Epithelial cell of esophagus (primary cell): ENCODE results near the gene MSH2.
A peak's percentile ranks its signal among the peaks of the same experiment; 100 is the strongest.

ENCODE experiments used
- DNase-seq: peaks from one replicate; pipeline ENCODE4 v3.0.0; 2010; ENCODE audit warnings: low read depth
- H3K4me3 ChIP-seq: 2 replicates; pipeline ENCODE4 v1.5.1; 2011; ENCODE audit warnings: mild to moderate bottlenecking, low read length, control low read depth
- CTCF ChIP-seq: IDR thresholded peaks from 2 replicates; pipeline ENCODE4 v1.5.1; 2011; ENCODE audit warnings: low read depth, mild to moderate bottlenecking, low read length, control low read depth, inconsistent platforms; ENCODE audit not compliant: insufficient read depth; ENCODE audit errors: missing control alignments

MSH2 gene

GRCh38 chr2:47508641-47509040 lies 105.7 kb downstream of the MSH2 start:
- no peak for TF ChIP-seq CTCF
- DNase-seq: no peak
- no peak overlapping the region for H3K4me3 ChIP-seq

- no peak for TF ChIP-seq CTCF
- no peak overlapping the region for H3K4me3 ChIP-seq
- DNase-seq: no peak
Observed at GRCh38 chr2:47509250-47509649, 106.3 kb downstream of the MSH2 start.

- no peak for TF ChIP-seq CTCF
- H3K4me3 ChIP-seq: no peak overlapping the region
- no peak for DNase-seq
Observed at GRCh38 chr2:47509821-47510385, 106.9 kb downstream of the MSH2 start.

GRCh38 chr2:47510745-47511144 lies 107.8 kb downstream of the MSH2 start:
- no peak for TF ChIP-seq CTCF
- H3K4me3 ChIP-seq: no peak overlapping the region
- no peak for DNase-seq

GRCh38 chr2:47512581-47513083 lies 109.7 kb downstream of the MSH2 start:
- no peak for TF ChIP-seq CTCF
- DNase-seq: peak; percentile 57
- no peak overlapping the region for H3K4me3 ChIP-seq

GRCh38 chr2:47513981-47514520 lies 111.1 kb downstream of the MSH2 start:
- TF ChIP-seq CTCF: no peak
- no peak for DNase-seq
- H3K4me3 ChIP-seq: no peak overlapping the region

- TF ChIP-seq CTCF: no peak
- DNase-seq: no peak
- H3K4me3 ChIP-seq: no peak overlapping the region
Observed at GRCh38 chr2:47516360-47517104, 113.6 kb downstream of the MSH2 start.
